M059J (cell line): ENCODE measurements around the gene AP2A2. TPM values are rescaled to one million over a fixed set of nuclear protein-coding genes. Genes with fewer than 3 reads are reported as not detected.

Experiments used
- DNase-seq: peaks from one replicate; pipeline ENCODE4 v3.0.0-alpha.2; 2012; ENCODE audit warnings: low read depth
- total RNA-seq: library from RNA; depleted of rRNA; stranded (reverse); fragments of >200 nt; shearing (Covaris generic); gene quantifications from 2 replicates; pipeline ENCODE4 v1.2.3, GENCODE V29; 2014

AP2A2 gene
- total RNA-seq, 1 experiment from 2014 or later, result 49.3 TPM

DNA sequence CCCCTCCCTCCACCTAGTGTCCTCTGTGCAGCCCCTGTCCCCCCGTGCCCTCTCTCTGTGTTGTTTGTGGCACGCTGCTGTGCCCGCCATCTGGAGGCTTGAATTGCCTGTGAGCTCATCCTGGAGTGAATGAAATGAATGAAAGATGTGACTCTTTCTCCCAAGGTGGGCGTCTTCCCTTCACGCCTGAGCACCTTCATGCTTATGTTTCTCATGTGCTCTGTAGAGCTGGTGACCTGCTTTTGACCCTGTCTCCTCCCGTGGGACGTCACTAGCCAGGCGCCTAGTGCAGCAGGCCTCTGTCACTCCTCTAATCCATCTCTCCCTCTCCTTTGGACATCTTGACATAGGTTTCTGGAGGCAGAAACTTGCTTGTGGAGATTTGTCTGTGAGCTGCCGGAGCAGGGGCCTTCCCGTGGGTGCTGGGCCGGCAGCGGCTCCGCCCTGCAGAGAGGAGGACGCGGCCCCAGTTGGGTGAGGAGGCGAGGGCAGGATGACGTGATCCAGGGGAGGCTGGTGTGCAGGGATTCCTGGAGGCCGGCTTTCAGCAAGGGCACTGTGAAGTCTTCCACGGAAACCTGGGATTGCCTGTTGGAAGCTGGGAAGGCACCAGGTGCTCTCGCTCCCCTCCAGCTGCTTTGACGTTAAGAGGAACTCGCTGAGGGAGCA lies 70.2 kb downstream of the AP2A2 start:
- no peak for DNase-seq

DNA sequence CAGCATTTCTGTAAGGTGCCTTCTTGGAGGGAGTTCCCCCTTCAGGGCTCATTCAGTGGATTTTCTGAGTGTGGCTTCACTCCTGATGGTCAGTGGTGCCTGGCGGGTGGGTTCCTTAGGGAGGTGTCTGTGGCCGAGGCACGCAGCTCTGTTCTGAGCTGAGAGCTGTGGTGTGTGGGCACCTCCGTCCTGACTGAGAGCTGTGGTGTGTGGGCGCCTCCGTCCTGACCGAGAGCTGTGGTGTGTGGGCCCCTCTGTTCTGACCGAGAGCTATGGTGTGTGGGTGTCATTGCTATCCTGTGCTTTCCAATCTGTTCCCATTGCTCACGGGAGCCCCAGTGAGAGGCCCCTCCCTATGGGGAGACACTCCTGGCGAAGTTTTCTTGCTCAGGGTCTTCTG lies 71.0 kb downstream of the AP2A2 start:
- DNase-seq, result no peak

DNA sequence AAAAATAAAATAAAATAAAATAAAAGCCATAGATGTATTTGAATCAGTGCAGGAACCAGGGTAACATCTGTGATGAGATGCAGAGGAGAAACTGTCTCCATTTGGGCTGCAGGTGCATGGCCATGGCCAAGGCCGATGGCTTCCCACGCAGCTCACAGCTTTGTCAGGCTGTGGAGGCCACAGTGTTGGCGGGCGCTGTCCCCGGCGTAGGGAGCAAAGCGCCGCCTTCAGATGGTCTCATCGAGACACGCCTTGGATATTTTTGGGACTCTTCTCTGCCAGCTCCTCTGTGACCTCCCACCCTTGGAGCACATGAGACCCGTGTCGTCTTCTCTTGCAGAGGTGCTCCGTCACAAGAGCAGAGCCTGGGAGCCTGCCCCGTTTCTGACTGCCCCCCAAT lies 72.2 kb downstream of the AP2A2 start:
- DNase-seq, result no peak

DNA sequence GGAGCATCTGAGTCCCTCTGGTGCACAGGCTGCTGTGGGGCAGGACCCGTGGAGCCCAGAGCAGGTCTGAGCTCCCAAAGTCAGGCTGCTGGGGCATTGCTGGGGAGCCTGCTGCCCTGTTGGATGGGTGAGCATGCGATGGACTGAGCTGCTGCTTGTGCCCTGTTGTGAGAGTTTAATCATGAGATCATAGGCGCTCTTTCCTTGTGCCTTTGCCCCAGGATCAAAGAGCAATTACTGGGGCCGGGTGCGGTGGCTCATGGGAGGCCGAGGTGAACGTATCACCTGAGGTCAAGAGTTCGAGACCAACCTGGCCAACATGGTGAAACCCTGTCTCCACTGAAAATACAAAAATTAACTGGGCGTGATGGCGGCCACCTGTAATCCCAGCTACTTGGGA lies 73.3 kb downstream of the AP2A2 start:
- DNase-seq, result no peak

DNA sequence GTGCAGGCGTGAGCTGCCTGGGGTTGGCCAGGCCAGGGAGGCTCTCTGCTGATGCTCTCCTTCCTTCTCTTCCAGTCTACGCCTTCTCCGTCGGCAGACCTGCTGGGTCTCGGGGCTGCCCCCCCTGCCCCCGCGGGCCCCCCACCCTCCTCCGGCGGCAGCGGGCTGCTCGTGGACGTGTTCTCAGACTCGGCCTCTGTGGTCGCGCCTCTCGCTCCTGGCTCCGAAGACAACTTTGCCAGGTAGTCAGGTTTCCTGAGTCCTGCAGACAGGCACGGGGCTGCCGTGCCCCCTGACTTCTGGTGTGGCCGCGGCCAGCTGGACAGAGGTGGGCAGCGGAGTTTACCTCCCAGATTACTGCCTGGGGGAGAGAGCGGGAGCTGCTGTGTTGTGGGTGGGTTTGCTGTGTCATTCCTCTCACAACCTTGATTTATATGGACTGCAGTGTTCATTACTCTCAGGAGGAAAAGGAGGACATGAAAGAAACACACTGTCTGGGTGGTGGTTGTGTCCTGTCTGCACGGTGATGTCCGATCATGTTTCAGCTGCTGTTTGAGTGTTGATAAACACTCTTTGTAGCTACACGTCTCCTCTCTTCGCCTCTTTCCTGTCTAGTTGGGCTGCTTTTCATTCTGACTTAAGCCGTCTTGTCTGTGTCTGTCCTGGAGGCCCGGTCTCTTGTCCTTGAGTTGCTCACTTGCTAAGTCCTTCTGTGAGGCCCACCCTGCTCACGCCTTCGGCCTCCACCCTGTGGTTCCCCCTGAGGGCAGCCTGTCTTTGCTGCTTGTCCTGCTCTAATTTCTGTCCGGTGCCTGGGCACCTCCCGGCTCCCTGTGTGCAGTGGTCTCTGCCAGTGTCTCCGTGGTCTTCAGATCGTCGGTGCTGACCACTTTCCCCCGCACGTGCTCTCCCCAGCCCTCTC lies 74.9 kb downstream of the AP2A2 start:
- DNase-seq, result no peak

DNA sequence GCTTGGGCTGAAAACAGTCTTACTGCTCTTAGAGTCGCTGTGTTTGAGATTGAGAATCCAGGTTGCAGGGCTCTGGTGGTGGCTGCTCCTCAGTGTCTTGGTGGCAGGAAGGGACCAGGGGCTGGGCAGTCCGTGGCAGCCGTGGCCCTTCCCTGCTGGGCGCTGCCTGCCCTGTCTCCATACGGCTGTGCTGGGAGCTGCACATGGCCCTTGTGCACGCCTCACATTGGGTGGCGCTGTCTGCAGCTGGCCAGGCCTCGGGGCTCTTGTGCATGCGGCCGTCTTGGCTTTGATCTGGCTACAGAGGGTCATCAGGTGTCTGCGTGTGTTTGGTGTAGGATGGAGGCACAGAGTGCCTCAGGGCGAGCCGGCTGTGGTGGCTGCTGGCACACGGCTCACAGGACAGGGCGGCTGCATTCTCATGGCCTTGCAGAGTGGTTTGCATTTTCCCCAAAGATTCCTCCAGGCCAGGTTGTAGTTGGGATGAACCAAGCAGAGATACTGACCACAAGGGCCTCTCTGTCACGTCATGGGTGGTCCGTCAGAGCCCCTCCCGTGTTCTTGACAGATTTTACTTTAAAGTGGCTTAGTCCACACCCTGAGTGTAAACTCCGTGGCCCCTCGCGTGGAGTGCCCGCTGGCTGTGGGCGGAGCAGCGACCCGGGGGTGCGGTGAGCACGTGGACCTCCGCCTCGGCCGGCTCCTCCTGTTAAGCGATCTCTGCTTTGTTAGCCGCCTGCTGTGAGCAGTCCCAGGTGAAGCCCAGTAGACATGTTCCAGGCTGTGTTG lies 76.1 kb downstream of the AP2A2 start:
- DNase-seq, result no peak

DNA sequence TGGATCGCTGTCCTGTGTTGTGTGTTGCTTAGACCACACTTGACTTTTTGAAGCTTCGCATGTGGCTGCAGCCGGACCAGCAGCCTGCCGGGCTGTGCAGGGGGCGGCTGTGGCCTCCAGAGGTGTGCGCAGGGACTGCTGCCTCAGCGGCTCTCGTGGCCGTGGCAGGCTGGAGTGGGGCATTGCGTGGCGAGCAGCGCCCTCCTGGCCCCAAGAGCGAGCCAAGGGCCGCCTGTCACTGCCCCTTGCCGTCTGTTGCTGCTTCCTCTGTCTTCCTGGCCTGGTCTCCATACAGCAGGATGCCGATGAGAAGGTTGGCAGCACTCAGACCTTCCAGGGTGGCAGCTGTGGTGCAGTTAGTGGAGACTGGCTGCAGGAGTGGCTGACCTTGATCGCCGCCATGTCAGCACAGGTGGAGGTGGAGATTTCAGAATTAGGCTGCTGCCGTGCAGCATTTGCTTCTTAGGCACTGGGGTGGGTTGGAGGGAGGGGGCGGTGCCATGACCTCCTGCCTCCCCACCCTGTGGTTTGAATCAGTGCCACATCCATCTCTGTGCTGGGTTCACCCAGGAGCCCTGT lies 76.8 kb downstream of the AP2A2 start:
- DNase-seq, result no peak

DNA sequence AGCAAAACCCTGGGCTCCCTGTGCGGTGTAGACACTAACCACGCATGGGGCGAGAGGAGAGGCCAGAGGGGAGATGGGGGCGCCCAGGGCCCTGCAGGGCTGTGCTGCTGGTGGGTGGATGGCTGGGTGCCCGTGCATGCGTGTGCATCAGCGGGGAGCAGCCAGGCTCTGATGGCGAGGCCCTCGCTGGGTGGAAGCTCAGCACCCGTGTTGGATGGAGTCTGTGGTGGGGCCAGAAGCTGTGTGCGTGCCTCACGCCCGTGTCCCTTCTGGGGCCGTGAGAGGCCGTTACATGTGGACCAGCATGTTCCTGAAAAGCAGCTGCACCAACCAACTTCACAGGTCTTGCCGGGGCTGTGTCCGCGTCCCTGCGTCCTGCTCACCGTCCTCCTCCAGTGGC lies 77.5 kb downstream of the AP2A2 start:
- DNase-seq, result no peak

DNA sequence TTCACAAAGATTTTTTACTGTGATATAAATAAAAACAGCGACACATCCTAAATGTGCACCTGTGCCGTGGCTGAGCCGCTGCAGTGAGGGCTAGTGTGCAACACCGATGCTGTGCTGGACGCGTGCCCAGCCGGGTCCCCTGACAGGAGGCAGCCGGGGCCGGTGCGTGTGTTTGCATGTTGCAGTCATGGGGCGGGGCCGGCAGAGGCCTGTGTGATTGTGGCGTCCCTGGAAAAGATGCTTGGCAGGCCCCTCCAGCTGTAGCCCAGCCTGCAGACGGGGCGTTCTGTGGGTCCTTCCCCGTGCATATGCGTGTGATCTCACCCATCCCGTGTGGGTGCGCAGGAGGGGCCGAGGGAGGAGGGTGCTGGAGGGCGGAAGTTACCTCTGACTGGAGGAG lies 80.3 kb downstream of the AP2A2 start:
- DNase-seq, result no peak

DNA sequence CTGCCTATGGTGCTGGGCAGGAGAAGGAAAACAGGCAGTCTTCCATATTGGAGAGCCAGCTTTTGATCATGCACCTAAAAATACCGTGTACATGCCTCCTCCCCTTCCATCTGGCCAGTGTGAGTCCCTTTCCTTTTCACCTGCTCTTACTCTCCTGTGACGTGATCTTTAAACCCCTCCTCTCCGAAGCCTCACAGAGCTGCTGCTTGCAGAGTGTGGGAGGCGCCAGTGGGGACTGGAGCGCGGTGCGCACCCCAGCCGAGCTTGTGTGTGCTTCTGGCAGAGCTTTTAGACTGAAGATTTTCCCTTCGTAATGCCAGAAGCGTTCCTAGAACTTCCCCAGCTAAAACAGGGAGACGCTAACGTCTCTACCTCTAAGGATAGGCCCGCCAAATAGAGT lies 81.1 kb downstream of the AP2A2 start:
- DNase-seq, result no peak

DNA sequence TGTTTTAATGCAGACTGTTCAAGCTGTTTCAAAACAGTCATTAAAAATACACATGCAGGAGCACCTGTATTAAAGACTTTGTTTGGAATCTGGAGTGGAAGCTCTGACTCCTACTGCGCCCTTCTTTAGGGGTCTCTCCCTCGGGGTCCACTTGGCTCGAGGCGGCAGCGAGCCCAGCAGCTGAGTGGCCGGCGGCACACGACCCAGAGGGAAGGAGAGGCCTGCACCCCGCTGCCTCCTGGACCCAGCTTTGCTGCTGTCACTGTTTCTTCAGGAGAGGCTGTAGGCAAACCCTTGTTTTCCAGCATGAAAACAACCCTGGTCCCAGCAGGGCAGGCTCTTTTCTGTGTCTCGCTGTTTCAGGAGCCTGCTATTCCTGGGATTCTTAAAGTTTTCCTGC lies 81.6 kb downstream of the AP2A2 start:
- no peak for DNase-seq

DNA sequence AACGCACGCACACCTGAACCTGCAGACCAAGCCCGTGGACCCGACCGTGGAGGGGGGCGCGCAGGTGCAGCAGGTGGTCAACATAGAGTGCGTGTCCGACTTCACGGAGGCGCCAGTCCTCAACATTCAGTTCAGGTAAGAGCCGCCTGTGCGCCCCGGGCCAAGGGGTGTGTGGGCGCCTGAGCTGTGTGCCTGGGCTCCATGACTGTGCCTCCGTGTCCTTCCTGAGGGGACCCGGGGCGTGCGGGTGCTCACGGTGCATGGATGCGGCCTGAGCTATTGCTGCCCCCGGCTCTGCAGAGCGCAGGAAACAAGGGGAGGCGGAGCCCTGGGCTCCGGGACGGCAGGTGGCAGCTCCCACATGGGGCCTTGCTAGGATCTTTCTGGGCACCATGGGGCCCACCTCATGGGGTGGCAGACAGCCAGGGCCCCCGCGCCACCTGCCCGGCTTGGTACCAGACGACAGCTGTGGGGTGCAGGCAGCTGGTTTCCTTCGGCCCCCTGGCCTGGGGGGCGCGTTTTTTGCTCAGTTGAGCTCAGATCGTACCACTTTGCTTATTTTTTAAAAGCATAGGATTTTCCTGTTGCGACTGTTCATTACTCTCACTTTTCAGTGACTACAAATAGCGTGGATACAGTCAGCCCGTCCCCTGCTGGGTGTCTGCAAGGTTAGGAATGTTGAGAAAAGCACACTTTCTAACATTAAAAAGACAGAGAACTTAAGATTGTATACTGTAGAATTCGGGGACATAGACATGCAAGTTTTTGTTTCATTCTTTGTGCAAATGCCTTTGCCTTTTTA lies 82.5 kb downstream of the AP2A2 start:
- no peak for DNase-seq

DNA sequence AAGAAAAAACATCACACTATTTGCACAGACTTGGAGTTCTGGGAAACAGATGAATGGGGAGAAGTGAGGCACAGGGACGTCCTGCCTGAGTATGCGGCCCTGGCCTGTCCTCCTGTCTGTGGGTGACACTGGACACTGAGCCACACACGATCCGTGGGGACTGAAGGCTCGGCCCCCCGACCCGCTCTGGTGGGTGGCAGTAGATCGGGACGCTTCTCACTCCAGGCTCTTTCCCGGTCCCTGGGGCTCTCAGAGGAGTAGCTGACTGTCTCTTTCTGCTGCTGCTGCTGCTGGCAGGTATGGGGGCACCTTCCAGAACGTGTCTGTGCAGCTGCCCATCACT lies 83.1 kb downstream of the AP2A2 start:
- DNase-seq, result no peak

DNA sequence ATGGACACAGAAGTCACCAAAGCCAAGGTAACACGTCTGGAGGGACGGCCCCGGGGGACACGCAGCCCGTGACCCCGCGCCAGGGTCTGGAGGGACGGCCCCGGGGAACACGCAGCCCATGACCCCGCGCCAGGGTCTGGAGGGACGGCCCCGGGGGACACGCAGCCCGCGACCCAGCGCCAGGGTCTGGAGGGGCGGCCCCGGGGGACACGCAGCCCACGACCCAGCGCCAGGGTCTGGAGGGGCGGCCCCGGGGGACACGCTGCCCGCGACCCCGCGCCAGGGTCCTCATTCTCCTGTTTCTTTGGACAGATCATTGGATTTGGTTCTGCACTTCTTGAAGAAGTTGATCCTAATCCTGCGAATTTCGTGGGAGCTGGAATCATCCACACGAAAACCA lies 83.7 kb downstream of the AP2A2 start:
- no peak for DNase-seq

DNA sequence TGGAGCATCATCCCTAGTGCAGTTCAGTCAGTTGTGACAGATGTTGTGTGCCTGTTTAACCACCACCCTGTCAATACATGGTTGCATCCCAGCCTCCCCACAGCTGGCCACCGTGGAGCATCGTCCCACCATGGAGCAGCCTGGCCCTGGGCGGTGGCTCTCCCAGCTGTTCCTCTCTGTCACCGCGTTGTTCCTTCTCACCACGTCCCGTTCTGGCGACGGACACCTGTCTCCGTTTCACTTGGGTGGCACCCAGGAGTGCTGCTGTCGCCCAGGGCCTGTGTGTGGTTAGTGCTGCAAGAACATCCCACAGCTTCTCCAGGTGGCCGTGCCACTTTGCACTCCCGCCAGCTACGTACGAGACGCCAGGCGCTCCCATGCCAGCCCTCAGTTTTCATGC lies 84.3 kb downstream of the AP2A2 start:
- no peak for DNase-seq

DNA sequence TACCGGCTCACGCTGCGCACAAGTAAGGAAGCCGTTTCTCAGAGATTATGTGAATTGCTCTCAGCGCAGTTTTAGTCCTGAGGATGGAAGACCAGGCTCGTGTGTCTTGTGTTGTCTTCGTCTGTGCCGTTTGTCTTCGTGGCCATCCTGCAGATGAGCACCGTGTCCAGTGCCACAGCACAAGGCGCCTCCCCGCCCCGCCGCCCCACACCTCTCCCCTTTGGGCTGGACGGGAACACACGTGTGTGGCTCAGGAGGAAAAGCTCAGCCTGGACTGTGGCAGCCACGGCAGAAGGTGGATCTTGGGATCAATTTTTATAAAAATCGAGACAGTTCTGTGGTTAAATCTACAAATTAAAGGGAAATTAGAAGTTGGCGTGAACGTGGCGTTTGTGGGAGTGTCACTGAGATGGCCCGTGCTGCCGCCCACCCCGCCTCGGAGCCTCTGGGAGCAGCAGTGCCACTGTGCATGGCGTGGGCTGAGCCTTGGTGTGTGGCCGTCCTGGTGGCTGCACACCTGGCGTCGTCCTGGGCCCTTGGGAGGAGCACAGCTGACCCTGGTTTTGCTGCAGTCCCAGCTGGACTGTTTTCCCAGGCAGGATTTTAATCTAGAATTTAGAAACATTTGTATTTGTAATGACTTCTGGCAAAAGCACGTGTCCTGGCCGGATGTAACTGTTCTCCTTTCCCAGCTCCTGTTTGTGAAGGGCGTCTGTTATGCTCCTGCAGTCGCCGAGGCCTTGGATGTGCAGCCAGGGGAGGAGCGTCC lies 85.1 kb downstream of the AP2A2 start:
- DNase-seq, result no peak

DNA sequence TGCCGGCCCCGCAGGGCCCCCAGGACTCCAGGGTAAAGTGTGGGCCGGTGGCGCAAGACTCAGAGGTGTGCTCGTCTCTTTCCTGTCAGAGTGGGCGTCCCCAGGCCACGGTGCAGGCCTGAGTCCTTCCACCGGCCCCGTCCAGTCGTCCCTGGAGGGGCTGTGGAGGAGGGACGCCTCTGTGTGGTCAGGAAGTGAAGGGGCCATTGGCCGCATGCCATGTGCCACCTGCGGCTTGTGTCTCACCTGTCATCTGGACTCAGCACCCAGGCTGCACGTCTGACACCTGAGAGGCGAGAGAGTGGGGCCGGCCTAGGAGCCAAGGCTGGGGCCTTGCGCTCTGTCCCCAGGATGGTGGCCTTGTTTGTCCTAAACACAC lies 85.6 kb downstream of the AP2A2 start:
- no peak for DNase-seq

DNA sequence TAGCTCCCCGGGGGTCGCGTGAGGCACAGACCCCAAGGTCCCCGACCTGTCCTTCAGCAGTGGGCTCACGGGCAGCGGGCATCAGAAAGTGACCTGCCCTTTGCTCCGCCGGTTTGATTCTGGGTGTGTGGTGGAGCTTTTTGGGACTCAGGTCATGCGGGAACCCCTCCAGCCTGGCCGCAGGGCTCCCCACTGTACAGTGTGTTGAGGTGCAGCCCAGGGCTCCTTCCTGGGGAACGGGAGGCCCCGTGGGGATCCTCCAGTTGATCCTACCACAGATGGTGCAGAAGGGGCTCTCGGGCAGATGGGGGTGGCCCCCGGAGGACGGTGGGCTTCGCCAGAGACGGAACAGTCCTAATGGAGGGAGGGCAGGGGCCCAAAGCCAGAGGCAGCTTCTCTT lies 86.6 kb downstream of the AP2A2 start:
- no peak for DNase-seq

DNA sequence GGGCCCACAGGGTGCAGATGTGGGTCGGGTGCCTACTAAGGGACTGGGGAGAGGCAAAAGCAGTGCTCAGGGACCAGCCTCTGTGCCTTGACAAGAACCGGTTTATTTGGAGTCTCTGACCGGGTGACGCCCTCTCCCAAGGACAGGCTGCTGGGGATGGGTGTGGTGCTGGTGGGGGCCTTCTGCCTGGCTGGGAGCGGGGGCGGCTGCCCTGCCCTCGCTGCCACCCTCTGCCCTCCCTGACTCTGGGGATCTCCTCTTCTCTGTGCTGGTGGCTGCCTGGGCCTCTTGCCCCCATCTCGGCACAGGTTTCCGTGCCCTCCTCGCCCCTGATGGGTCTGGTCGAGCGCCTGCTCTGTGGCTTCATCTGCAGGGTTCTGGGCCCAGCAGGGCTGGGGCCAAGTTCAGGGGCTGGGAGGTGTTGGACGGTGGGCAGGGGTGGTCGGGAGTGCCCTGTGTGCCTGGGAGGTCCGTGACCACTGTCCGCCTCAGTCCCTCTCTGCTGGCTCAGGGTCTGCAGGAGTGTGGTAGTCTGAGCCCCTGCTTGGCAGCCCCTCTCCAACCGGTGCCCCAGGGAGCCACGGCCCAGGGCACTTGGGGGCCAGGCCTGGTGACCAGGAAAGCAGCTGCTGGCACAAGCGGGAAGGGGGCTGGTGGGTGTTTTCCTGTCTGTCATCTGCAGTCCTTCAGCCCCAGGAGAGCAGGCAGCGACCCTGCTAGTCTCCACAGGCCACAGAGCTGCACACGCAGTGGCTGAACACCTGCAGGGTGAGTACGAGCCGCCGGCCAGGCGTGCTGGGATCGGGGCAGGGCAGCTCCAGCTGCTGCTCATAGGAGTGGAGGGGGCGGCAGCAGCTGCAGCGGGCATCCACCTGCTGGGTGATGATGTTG lies 87.3 kb downstream of the AP2A2 start:
- no peak for DNase-seq

DNA sequence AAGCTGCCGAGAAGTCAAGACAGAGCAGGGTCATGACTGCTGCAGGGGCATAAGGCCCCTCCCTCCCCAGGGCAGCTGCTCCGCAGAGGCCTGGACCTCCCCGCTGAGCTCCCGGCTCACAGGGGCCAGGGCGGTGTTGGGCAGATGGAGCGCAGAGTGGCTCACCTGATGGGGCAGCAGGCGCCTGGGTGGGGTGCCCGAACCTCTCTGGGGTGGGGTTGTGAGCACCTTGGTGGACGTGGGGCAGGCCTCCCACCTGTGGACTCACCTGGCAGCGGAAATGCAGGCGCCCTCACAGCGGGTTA lies 87.9 kb downstream of the AP2A2 start:
- DNase-seq, result no peak
